HG02610 (cell line): ENCODE results near the gene ADGRV1.
A peak's percentile ranks its signal among the peaks of the same experiment; 100 is the strongest.
"Not testable (repeated sequence)": the region's sequence is repeated elsewhere in the genome, so short reads cannot be mapped to it uniquely, and the experiment has no call there.

Experiments used
- ATAC-seq: cut with Tn5 transposase; IDR thresholded peaks from one replicate; pipeline ENCODE4 v1.9.1; 2021; ENCODE audit warnings: mild to moderate bottlenecking, moderate library complexity; ENCODE audit not compliant: unreplicated experiment

The ADGRV1 gene

DNA sequence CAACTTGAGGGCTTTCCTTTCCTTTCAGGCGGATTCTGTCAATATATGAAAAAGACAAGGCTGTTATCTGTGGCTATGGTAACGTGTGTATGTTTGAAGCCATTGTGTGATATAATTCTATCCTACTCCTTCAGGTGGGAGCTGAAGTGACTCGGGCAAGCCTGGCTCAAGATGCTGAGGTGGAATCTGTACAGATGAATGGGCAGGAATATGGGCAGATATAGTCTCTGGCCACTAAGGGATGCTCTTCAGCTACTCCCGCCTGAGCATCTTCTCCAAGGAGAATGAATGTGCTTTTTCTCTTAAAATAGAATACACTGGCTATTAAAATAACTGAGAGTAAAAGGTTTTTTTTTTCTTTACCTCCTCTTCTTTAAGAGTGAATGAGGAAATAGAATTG, 244.8 kb downstream of the ADGRV1 start:
- ATAC-seq = no peak

DNA sequence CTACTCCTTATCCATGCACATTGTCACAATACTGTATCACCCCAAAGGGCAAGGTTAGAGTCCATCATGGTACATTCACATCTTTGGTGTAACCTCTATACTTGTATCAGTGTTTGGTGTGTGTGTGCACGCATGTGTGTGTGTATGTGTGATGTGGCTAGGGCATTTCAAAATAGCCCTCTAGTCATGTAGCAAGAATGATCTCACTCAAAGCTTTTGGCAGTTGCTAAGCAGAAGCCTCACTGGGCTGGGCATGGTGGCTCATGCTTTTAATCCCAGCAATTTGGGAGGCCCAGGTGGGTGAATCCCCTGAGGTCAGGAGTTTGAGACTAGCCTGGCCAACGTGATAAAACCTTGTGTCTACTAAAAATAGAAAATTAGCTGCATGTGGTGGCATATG, 245.3 kb downstream of the ADGRV1 start:
- ATAC-seq = no peak

DNA sequence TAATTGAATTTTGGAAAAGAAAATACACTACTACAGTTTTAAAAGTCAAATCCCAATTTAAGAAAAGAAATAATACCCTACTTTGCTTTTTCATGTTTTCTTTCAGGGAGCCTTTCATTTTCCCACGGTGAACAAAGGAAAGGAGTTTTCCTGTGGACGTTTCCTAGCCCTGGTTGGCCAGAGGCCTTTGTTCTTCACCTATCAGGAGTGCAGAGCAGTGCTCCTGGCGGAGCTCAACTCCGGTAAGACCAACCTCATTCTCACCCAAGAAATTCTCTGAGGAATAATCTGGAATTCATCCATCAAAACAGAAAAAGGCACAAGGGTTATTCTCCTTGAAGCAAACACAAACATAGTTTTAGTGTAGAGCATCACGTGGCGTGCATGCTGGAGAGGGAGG, 248.9 kb downstream of the ADGRV1 start:
- no peak for ATAC-seq

DNA sequence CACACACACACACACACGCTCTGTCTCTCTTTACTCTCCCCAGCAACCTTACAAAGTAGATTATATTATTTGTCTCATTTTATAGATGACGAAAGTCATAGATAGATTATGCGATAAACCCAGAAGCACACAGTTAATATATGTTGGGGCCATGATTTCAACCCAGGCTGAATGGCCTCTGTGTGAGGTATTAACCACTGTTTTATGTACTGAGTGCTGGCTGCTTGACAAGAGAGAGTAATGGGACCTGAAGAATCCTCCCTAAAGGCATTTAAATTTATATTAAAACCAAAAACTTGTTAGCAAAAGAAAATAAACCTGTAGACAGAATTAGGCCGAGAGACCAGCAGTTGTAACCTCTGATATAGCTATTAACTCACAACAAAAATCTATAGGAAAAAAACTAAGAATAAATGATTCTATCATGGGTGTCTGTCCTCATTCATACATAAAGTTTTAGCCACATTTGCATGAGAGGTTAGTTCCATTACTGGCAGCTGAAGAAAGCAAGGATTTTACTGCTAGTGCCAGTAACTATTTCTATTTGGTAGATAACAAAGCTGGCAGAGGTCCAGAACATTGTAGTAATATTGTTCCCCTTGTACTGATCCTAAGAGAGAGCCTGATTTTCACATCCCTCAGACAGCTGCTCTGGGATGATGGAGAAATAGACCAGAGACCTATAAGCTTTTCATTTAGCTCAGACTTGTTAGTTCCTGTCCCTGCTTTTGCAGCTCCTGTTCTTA, 250.9 kb downstream of the ADGRV1 start:
- no peak for ATAC-seq

DNA sequence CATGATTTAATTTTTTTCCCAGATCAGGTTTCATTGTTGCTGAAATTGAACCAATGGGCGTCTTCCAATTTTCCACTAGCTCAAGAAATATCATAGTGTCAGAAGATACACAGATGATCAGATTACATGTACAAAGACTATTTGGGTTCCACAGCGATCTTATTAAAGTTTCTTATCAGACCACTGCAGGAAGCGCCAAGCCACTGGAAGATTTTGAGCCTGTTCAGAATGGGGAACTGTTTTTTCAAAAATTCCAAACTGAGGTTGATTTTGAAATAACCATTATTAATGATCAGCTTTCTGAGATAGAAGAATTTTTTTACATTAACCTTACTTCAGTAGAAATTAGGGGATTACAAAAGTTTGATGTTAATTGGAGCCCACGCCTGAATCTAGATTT, 251.6 kb downstream of the ADGRV1 start:
- no peak for ATAC-seq

DNA sequence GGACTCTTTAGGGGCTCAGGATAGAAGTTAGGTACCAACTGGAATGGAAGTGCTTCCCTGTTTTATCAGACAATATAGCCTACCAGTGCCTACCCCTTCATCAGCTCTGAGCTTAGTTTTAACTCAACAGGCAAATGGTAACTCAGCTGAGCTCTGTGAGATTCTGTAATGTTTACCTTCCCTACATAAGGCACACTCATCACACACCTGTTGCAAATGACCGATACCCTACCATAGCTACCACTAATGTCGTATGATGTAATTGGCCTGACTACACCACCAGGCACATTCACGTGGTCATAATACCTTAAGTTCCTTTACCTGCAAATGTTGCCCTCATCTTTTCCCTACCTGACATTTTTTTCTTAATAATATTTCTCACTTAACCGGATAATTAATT, 254.8 kb downstream of the ADGRV1 start:
- no peak for ATAC-seq

DNA sequence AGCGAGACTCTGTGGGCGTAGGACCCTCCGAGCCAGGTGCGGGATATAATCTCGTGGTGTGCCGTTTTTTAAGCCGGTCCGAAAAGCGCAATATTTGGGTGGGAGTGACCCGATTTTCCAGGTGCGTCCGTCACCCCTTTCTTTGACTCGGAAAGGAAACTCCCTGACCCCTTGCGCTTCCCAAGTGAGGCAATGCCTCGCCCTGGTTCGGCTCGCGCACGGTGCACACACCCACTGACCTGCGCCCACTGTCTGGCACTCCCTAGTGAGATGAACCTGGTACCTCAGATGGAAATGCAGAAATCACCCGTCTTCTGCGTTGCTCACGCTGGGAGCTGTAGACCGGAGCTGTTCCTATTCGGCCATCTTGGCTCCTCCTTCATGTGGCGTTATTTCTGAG, 263.5 kb downstream of the ADGRV1 start:
- not testable (repeated sequence) for ATAC-seq

DNA sequence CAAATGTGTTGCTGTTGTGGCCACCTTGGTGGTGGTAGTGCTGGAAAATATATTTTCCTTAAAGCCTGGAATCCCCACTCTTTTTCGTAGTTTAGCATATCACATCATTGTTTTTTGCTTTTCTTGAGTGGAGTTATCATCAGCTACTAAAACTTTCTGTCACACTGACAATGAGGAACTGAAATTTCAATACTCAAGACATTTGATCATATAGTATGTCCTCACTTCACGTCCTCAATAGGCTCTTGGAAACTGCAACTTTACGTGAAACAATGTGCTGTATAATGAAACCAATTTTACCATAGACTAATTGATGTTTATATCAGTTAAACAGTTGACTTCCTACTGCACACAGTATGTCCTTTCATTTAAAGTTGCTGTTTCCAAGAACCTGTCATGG, 265.8 kb downstream of the ADGRV1 start:
- ATAC-seq = no peak

DNA sequence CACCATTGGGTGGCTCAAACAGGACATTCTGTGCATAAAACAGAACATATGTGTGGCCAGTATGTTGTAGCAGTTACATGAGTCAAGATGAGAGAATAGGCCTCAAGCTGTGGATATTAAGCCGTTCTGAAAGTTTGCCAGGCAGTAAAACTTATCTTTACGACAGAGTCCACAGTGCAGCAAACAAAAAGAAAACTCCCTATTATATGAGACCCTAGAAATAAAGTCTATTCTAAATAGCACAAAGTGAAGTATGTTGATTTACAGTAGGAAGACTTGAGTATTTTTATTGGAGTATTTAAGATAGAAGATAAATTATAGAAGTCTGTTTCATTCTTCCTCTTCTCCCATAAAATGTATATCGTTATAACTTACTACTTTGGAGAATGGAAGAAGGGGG, 271.5 kb downstream of the ADGRV1 start:
- ATAC-seq = no peak

DNA sequence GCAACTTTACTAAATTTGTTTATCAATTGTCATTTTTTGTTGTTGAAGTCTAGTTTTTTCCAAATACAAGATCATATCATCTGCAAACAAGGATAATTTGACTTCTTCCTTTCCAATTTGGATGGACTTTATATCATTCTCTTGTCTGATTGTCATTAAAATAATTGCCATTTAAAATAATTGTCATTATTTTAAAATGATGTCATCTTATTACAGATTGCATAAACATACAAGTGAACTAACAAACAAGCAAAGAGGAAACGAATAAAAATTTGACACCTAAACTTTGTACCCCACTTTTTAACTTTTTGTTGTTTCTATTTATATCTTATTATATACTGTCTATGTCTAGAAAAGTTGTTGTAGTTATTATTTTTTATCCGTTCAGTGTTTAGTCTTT, 275.2 kb downstream of the ADGRV1 start:
- no peak for ATAC-seq

DNA sequence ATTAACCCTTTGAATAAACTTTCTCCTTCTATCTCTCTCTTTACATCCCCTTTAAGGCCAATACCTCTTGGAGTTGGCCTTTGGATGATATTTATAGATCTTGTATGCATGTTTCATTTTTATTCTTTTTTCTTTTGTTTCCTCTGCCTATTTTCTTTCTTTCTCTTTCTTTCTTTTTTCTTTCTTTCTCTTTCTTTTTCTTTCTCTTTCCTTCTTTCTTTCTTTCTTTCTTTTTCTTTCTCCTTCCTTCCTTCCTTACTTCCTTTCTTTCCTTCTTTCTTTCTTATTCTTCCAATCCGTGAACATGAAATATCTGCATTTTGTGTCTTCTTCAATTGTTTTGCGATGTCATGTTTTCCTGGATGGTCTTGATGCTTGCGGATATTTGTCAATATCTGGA, 276.1 kb downstream of the ADGRV1 start:
- ATAC-seq = no peak

DNA sequence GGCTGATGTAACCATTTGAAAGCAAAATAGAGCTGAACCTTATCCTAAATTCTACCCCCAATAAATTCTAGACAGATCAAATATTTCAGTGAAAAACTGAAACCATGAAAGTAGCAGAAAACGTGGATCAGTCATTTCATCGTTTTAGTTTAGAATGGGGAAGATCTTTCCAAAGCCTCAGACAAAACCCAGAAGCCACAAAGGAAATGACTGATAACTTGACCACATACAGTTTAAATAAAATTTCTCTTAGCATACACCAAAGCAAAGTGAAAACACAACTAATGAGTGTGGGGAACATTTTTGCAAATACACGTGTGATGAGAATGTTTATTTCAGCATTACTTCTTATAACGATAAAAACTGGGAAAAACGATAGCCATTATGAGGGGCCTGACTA, 284.8 kb downstream of the ADGRV1 start:
- ATAC-seq = no peak

DNA sequence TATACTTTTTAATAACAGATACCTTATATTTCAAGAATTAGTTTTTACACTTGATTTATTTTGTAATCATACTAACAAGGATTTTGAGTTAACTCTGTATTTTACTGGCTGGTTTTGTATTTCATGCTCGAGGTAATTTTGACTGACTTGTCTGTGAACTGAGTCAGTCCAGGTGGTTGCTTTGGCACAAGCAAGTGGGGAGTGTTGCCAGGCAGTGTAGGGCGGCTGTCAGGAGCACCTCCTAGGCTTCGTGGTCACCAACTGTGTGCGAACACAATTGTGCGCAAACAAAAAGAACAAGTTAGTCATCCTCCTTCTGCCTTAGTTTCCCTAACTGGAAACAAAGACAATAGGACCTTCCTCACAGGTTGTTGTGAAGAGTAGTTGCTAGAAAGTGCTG, 286.3 kb downstream of the ADGRV1 start:
- ATAC-seq = no peak

DNA sequence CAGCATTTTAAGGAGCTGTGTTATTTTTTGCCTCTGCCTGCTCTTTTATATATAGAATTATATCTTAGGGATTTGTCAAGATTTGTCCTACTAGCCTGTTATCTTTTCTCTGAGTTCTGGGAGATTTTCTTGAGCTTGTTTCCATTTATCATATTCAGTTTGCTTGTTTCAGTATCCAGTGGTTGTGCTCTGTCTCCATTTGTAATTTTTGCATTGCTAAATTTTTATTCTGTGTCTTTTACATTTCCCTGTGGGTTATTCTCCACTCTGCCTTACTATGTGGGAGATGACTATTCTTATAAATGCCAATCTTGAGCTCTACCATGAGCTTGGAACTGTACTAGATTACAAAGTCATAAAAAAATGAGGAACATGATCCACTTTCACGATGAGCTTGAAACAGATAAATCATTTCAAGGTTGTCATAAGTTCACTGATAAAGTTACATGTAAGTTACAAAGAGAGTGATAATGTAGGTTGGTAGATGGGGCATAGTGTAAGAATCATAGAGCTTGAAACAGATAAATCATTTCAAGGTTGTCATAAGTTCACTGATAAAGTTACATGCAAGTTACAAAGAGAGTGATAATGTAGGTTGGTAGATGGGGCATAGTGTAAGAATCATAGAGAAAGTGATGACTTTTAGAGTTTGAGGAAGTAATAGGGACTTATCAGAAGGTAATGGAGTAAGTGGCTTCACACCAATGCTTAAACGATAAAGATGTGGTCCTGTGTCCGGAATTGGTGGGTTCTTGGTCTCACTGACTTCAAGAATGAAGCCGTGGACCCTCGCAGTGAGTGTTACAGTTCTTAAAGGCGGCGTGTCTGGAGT, 287.3 kb downstream of the ADGRV1 start:
- no peak for ATAC-seq

DNA sequence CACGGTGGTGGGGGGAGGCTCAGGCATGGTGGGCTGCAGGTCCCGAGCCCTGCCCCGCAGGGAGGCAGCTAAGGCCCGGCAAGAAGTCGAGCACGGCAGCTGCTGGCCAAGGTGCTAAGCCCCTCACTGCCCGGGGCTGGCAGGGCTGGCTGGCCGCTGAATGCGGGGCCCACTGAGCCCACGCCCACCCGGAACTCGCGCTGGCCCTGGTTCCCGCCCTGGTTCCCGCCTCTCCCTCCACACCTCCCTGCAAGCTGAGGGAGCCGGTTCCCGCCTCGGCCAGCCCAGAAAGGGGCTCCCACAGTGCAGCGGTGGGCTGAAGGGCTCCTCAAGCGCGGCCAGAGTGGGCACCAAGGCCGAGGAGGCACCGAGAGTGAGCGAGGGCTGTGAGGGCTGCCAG, 289.0 kb downstream of the ADGRV1 start:
- ATAC-seq = not testable (repeated sequence)

DNA sequence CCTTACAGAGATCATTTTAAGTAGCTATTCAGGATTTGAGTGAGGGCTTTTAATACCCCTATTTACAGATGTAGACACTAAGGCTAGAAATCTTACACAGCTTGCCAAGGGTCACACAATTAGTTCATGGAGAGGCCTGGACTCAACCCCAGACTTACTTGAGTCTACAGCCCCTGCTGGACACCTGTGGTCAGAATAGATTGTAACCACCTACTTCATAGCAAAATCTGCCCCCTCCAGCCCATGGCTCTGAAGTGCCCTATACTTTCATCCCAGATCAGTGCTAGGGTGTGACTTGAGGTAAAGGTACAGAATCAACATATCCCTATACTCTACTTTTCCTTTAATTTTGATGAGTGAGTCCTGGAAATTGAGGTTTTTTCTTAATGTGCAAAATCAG, 291.3 kb downstream of the ADGRV1 start:
- no peak for ATAC-seq

DNA sequence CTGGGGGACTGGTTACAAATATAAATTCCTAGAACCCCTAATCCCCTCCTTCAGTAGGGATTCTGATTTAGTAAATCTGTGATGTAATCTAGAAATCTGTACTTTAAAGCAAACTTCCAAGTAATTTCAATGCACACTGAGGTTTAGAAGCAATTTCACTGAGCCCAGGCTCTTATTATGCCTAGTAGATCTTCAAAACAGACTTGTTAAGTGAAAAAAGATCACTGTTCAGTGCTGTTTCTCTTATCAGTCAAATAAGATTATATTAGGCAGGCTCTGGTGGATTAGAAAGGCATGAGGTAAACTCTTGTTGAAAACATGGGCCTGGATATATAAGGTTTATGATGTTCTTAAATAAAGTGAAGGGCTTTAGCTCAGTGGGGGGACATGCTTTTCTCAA, 293.9 kb downstream of the ADGRV1 start:
- no peak for ATAC-seq

DNA sequence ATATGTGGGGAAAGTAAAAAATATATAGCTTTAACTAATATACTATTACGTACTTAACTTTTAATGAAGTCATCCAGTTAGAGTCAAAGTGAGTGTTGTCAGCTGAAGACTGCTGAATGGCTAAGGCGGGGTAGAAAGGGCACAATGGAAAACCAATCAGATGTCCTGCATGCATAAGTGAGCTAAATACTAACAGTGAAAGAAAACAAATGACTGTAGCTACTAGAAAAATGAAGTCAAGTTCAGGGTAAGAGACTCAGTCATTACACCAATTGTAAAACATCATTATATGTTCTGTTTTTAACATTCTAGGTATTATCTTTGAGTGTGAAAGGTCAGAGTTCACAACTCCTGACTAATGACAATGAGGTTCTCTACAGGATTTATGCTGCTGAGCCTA, 295.2 kb downstream of the ADGRV1 start:
- ATAC-seq = peak; percentile 55

DNA sequence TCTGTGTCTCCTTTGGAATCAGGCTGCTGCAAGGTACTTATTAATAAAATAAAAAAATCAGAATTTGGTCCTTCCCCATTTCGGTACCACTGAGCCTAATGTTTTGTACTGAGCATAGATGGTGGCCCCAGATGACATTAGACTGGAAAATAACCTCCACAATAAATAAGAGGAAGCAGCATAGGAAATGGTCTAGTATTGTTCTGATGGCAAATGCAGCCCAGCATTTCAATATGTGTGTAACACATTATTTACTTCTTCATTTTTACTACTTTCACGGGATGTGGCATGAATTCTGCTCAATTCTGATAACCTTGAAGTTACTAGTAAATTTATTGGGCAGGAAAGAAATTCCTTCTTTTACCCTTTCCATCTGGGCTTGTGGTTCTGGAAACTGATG, 295.6 kb downstream of the ADGRV1 start:
- ATAC-seq = no peak

DNA sequence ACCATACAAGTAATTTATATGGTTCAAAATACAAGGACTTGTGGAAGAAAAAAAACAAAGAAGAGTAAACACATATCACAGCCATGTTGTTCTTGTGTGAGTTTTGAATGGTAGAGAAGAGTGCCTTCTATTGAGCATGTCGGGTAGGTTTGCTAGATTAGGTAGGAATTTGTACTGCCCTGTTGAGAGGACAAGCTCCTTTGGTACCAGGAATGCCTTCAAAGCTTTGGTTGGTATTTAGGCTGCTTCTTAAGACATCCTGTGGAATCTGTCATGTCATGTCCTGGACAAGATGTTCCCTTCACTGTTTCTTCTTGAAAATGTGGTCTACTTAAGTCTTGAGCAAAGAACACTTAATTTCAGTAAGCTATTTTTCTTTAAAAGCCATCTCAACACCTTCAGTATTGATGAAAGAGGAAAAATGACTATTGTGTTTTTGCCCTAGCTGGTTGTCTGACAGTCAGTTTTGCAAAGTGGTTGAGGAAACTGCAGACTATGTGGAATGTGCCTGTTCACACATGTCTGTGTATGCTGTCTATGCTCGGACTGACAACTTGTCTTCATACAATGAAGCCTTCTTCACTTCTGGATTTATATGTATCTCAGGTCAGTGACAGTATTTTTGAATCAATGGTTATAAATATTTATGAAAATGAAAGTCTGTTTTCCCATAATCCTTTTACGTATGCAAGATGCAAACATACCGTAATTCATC, 296.9 kb downstream of the ADGRV1 start:
- ATAC-seq = no peak

DNA sequence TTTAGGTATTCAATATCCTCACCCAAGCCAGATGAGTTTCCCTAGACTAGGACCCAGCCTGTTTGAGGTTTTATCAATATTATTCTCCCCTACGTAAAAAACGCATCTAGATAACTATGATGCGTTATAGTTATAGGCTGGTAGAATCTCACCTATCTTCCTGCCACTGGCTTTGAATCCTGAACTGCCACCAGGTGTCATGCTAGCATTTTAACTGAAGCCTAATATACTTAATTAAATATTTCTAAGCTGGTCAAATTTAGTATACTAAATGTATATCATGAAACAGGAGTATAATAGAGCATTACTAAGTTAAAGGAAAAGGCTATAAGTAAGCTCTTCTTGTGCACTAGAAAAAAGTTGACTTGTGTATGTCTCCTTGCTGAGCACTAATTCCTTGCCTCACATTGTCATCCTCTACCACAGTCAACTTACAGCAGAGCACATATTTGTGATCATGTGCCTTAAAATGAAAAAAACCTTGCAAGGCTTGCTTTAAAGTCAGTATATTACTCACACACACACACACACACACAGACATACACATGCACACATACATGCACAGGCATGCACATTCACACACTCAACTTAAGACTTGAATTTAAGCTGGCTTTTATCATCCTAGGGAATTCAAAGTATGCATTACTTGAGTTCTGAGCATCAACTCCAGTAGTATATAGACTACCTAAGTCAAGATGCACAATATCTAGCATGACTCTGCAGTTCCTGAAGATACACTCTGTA, 303.4 kb downstream of the ADGRV1 start:
- ATAC-seq = no peak
